ENCODE results near the gene SYPL2. TPM values are rescaled to one million over a fixed set of nuclear protein-coding genes. Genes with fewer than 3 reads are reported as not detected.

The SYPL2 gene
- total and polyA plus RNA-seq, 2 donors (not counting 3 experiments of a cell fraction or from before 2014, with no cell fraction given) = not detected

DNA sequence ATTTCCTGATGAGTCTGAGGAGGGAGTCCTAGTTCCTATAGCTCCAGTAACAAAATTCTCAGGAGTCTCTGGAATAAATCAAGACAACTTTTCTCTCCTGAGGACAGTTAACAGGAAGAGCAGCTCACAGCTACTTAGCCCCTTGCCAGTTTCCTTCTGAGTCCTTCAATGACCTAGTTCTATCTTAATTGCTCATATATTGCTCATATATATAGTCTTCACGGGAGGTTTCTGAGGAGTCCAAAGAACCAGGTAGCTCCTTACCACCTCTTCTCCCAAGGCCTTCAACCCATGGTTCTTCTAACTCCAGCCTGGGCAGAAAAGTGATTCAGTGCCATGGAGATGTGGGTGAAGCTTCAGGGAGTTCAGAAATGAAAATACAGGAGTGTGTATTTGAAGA, 38.6 kb downstream of the SYPL2 start:
- TF ChIP-seq POLR2A (IDR thresholded peaks at IDR 0.05; ENCODE audit: low read depth, low read length) (no peak), POLR2AphosphoS5 (IDR thresholded peaks at IDR 0.05; ENCODE audit: insufficient read depth, low read depth, low read length) (no peak), FOS (IDR thresholded peaks at IDR 0.05; ENCODE audit: borderline replicate concordance, insufficient read depth, low read length) (no peak), MYC (IDR thresholded peaks at IDR 0.05; ENCODE audit: low read depth, low read length) (no peak), JUN (IDR thresholded peaks at IDR 0.05; ENCODE audit: borderline replicate concordance, insufficient read depth, insufficient read length, low read depth) (no peak)
- TF ChIP-seq, protein P1, sequence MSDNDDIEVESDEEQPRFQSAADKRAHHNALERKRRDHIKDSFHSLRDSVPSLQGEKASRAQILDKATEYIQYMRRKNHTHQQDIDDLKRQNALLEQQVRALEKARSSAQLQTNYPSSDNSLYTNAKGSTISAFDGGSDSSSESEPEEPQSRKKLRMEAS (IDR thresholded peaks at IDR 0.05; ENCODE audit: insufficient read depth, insufficient read length) = no peak
- TF ChIP-seq, protein P2, sequence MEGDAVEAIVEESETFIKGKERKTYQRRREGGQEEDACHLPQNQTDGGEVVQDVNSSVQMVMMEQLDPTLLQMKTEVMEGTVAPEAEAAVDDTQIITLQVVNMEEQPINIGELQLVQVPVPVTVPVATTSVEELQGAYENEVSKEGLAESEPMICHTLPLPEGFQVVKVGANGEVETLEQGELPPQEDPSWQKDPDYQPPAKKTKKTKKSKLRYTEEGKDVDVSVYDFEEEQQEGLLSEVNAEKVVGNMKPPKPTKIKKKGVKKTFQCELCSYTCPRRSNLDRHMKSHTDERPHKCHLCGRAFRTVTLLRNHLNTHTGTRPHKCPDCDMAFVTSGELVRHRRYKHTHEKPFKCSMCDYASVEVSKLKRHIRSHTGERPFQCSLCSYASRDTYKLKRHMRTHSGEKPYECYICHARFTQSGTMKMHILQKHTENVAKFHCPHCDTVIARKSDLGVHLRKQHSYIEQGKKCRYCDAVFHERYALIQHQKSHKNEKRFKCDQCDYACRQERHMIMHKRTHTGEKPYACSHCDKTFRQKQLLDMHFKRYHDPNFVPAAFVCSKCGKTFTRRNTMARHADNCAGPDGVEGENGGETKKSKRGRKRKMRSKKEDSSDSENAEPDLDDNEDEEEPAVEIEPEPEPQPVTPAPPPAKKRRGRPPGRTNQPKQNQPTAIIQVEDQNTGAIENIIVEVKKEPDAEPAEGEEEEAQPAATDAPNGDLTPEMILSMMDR (IDR thresholded peaks at IDR 0.05; ENCODE audit: extremely low read depth in 1 of 2, insufficient read depth in 1 of 2, low read depth in 1 of 2, low read length in 2 of 2) = no peak
- Histone ChIP-seq H2AFZ (ENCODE audit: low read depth, low read length) (no peak overlapping the region), H3K4me2 (ENCODE audit: insufficient read depth, low read length) (no peak overlapping the region), H3K9me1 (replicated peaks; ENCODE audit: control insufficient read depth, extremely low read depth, insufficient read depth, low read length) (no peaks in the 10 kb centered on the region), H3K9ac (replicated peaks; ENCODE audit: extremely low read depth, insufficient read depth, low read length) (no peak overlapping the region), H3K27me3 (ENCODE audit: control insufficient read depth in 2 of 2, insufficient read depth in 2 of 2, low read length in 2 of 2) (peaks cover 0 to 2% of the 10 kb centered on the region in 2 experiments), H3K79me2 (ENCODE audit: control insufficient read depth, insufficient read depth, low read length) (no peaks in the 10 kb centered on the region), H3K9me3 (replicated peaks; ENCODE audit: control insufficient read depth, insufficient read depth, low read length) (no peaks in the 10 kb centered on the region), H3K4me3 (replicated peaks in 1 of 3; ENCODE audit: insufficient read depth in 1 of 3, low read depth in 1 of 3, low read length in 3 of 3) (no peak overlapping the region), H3K4me1 (ENCODE audit: control insufficient read depth, extremely low read depth, insufficient read depth, low read length) (peaks cover 2% of the 10 kb centered on the region), H3K27ac (ENCODE audit: insufficient read depth, low read depth, low read length) (no peak overlapping the region), H4K20me1 (replicated peaks; ENCODE audit: control insufficient read depth, extremely low read depth, insufficient read depth, low read length) (no peaks in the 10 kb centered on the region), H3K36me3 (ENCODE audit: control insufficient read depth in 2 of 2, extremely low read depth in 1 of 2, insufficient read depth in 2 of 2, low read length in 2 of 2) (peaks cover 0 to 2% of the 10 kb centered on the region in 2 experiments)
- CTCF ChIA-PET = interaction anchor here (1.0 to 23.0 kb wide), 3 partner anchors 9 to 26 kb away, joined by 3 to 955 read pairs (median 6); partner anchors contain the start of gene GPR61
- no peak for DNase-seq (ENCODE audit: low read depth, low spot score)
- no TSS peak for BruUV-seq (replicated peaks)
- dilution Hi-C loops (cut with MboI; ENCODE audit: extremely low pct_ligation_motif_present, low sequenced_read_pairs) = no loop called here
- intact Hi-C loops (cut with micrococcal nuclease) = no loop called here
- no peak for FAIRE-seq
- POLR2A ChIA-PET = no interaction called here
